Measurements from ENCODE around the gene PSAP. TPM values are rescaled to one million over a fixed set of nuclear protein-coding genes. Genes with fewer than 3 reads are reported as not detected.

Gene PSAP
- total RNA-seq, 2 donors from 2014 or later = 1,144 to 1,344 TPM

GRCh38 chr10:71811351-71811750, 39.7 kb downstream of the PSAP start:
- TF ChIP-seq CTCF (IDR thresholded peaks at IDR 0.05) (no peak), POLR2AphosphoS5 (IDR thresholded peaks at IDR 0.05) (no peak), POLR2A (IDR thresholded peaks at IDR 0.05) (no peak)
- no peaks in the 10 kb centered on the region for H3K27me3 ChIP-seq (replicated peaks; ENCODE audit: insufficient read depth)
- H3K4me1 ChIP-seq (replicated peaks) = no peaks in the 10 kb centered on the region
- no peak overlapping the region for H3K4me3 ChIP-seq
- H3K9me3 ChIP-seq = no peaks in the 10 kb centered on the region
- no peak overlapping the region for H3K27ac ChIP-seq
- intact Hi-C loops (cut with DNase I) = loop anchor here (5.0 to 10.0 kb wide), 3 partner anchors 83 to 499 kb away; no protein-coding TSS in a partner anchor
- DNase-seq (ENCODE audit: low spot score) = no peak
- WGBS = 77% methylated on average over 19 of the region's 19 CpGs
- H3K36me3 ChIP-seq = peaks cover 0 to 10% of the 10 kb centered on the region in 2 donors

GRCh38 chr10:71810048-71810750, 40.9 kb downstream of the PSAP start:
- Histone ChIP-seq H3K27ac (no peak overlapping the region), H3K4me1 (replicated peaks) (no peaks in the 10 kb centered on the region), H3K27me3 (replicated peaks; ENCODE audit: insufficient read depth) (no peaks in the 10 kb centered on the region), H3K36me3 (peaks cover 0 to under 1% of the 10 kb centered on the region in 2 donors), H3K9me3 (no peaks in the 10 kb centered on the region), H3K4me3 (no peak overlapping the region)
- TF ChIP-seq POLR2A (IDR thresholded peaks at IDR 0.05) = no peak
- TF ChIP-seq POLR2AphosphoS5 (IDR thresholded peaks at IDR 0.05) = no peak
- no peak for TF ChIP-seq CTCF (IDR thresholded peaks at IDR 0.05)
- 80% methylated on average over 13 of the region's 13 CpGs for WGBS
- intact Hi-C loops (cut with DNase I) = loop anchor here (5.0 to 10.0 kb wide), 3 partner anchors 85 to 498 kb away; no protein-coding TSS in a partner anchor
- DNase-seq (ENCODE audit: low spot score) = no peak

GRCh38 chr10:71809628-71810027, 41.4 kb downstream of the PSAP start:
- Histone ChIP-seq H3K9me3 (no peaks in the 10 kb centered on the region), H3K27me3 (replicated peaks; ENCODE audit: insufficient read depth) (no peaks in the 10 kb centered on the region), H3K36me3 (no peaks in the 10 kb centered on the region), H3K4me3 (no peak overlapping the region), H3K4me1 (replicated peaks) (no peaks in the 10 kb centered on the region), H3K27ac (no peak overlapping the region)
- intact Hi-C loops (cut with DNase I) = loop anchor here (5.0 to 10.0 kb wide), 3 partner anchors 85 to 497 kb away; no protein-coding TSS in a partner anchor
- no peak for DNase-seq (ENCODE audit: low spot score)
- 88% methylated on average over 24 of the region's 25 CpGs for WGBS
- TF ChIP-seq POLR2AphosphoS5 (IDR thresholded peaks at IDR 0.05) = no peak
- no peak for TF ChIP-seq POLR2A (IDR thresholded peaks at IDR 0.05)
- no peak for TF ChIP-seq CTCF (IDR thresholded peaks at IDR 0.05)

DNA sequence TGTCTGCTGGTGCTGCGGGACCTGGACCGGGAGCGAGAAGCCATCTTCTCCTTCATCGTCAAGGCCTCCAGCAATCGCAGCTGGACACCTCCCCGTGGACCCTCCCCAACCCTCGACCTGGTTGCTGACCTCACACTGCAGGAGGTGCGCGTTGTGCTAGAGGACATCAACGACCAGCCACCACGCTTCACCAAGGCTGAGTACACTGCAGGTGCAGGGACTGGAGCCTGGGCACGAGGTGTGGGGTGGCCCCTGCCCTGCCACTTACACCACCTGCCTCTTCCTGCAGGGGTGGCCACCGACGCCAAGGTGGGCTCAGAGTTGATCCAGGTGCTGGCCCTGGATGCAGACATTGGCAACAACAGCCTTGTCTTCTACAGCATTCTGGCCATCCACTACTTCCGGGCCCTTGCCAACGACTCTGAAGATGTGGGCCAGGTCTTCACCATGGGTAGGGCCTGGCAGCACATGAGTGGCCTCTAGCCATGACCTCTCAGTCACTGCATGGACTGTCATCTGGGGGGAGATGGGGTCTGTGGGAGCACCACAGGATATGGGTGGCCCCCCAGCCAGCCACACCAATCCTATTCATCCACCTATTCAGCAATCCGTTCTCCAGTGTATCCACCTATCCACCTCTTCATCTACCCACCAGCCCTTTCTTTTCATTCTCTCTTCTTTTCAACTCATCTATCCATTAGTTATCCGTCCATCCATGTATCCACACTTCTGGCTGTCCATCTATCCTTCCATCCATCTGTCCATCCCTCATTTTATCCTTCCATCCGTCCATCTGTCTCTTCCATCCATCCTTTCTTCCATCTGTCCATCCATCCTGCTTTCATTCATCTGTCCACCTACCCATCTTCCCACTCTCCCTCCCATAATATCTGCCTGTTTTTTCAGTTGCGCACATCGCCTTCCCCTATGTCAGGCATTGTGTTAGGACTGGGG, 43.2 kb downstream of the PSAP start:
- Histone ChIP-seq H3K9me3 (no peaks in the 10 kb centered on the region), H3K36me3 (no peaks in the 10 kb centered on the region), H3K4me3 (no peak overlapping the region), H3K27ac (no peak overlapping the region), H3K4me1 (replicated peaks) (no peaks in the 10 kb centered on the region), H3K27me3 (replicated peaks; ENCODE audit: insufficient read depth) (no peaks in the 10 kb centered on the region)
- DNase-seq (ENCODE audit: low spot score) = no peak
- intact Hi-C loops (cut with DNase I) = no loop called here
- WGBS = 91% methylated on average over 21 of the region's 21 CpGs
- no peak for TF ChIP-seq POLR2A (IDR thresholded peaks at IDR 0.05)
- TF ChIP-seq CTCF (IDR thresholded peaks at IDR 0.05) = no peak
- no peak for TF ChIP-seq POLR2AphosphoS5 (IDR thresholded peaks at IDR 0.05)

Measured in prostate gland (tissue), 2 donors.